Stimulated activated CD4-positive, alpha-beta T cell treated with anti-CD3 and anti-CD28 coated beads, TNF-alpha, amount 100 ng/mL, for 4 hours (primary cell): ENCODE measurements around the gene DNM1L.

Experiments
- DNase-seq, 3 experiments: peaks; one replicate each; pipeline ENCODE4 v3.0.0-alpha.2; 2020; ENCODE audit warnings: low read depth in 3 of 3

The DNM1L gene

DNA sequence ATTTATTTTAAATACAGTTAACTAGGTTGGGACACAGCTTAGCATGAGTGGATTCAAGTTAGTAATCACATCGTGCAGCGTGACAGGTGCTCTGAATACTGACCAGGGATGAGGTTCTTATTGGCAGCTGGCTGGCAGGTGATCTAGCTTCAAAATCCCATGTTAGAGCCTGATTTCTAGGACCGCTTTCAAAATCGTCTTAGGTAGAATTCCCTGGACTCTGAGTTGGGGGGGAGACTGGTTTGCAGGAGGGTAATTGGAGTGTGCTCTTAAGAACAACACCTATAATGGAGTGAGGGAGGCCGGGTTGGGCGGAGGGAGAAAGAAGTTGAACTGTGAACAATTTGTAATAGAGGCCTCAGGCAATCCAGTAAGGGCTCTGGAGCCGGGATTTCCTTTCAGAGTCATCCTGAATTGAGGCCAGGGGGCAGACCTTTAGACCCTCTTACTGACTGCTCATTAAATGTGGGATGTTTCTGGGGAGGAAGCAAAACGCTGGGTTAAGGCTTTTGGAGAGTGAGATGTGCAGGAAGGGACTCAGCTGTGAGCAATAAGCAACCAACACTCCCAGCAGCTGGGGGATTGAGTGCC lies 77.5 kb downstream of the DNM1L start:
- DNase-seq = no peak

- DNase-seq = no peak
These were observed 78.1 kb downstream of the DNM1L start for GRCh38 chr12:32757157-32757556.

DNA sequence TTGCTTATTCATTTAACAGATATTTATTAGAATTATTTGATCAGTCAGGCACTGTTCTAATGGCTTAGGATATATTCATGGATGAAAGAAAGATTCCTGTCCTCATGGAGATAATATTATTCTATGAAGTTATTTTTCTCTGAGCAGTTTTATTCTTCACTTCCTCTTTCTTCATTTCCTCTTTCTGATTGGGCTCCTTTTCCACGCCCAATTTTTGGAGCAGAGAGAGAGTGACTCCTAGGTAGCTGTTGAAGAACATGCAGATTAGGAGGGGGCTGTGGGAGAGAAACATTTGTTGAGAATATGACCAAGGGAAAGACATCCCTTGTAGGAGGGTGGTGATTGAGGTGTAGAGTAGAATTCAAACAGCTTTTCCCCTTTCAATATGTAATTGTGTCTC lies 82.6 kb downstream of the DNM1L start:
- no peak for DNase-seq

DNA sequence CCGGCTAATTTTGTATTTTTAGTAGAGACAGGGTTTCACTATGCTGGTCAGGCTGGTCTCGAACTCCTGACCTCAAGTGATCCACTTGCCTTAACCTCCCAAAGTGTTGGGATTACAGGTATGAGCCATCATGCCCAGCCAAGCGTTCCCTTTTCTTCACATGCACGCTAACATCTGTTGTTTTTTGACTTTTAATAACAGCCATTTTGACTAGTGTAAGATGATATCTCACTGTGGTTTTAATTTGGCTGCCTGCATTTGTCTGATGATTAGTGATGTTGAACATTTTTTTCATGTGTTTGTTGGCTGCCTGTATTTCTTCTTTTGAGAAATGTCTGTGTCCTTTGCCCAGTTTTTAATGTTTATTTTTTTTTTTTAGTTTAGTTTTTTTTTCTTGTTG lies 86.8 kb downstream of the DNM1L start:
- no peak for DNase-seq

GRCh38 chr12:32768518-32768917 lies 89.4 kb downstream of the DNM1L start:
- no peak for DNase-seq

DNA sequence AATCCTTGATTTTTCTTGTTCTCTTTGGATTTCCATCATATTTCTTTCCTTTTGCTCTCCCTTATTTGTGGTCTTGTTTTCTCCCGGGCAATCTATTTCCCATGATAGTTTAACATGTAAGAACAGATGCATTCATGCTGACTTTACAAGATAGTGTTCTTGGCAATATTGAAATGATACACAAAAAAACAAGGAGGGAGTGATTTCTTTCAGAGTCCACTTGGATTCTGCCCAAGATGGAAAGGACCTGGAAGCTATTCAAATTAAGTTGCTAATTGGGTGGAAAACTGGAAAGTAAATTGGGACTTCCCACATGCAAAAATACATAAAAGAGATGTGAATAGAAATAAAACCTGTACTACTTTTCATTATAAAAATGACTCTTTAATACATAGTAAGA lies 91.0 kb downstream of the DNM1L start:
- DNase-seq = no peak

DNA sequence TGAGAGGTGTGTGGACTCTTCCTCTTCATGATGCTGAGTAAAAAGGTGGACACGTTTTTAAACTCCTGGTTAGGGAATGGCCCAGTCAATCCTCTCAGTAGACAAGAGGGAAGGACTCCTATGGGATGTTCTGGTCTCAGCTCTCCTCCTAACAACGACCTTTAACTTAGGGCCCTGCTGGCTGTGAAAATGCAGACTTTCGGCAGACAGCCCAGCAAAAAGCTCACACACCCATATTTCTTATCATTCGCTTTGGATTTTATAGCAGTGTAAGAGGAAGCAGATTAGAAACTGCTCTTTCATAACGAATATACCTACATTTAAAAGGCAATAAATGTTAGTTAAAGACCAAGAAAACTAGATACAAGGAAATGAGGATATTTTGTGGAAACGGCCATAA lies 94.6 kb downstream of the DNM1L start:
- no peak for DNase-seq

- DNase-seq = no peak
These were observed 97.2 kb downstream of the DNM1L start for GRCh38 chr12:32776258-32776657.

GRCh38 chr12:32777159-32777558 lies 98.1 kb downstream of the DNM1L start:
- DNase-seq = no peak

- DNase-seq = no peak
These were observed 98.6 kb downstream of the DNM1L start for GRCh38 chr12:32777691-32778175.

- no peak for DNase-seq
These were observed 101.0 kb downstream of the DNM1L start for GRCh38 chr12:32780071-32780470.

- DNase-seq = no peak
These were observed 103.9 kb downstream of the DNM1L start for GRCh38 chr12:32783029-32783428.

GRCh38 chr12:32785557-32785956 lies 106.5 kb downstream of the DNM1L start:
- DNase-seq = no peak

DNA sequence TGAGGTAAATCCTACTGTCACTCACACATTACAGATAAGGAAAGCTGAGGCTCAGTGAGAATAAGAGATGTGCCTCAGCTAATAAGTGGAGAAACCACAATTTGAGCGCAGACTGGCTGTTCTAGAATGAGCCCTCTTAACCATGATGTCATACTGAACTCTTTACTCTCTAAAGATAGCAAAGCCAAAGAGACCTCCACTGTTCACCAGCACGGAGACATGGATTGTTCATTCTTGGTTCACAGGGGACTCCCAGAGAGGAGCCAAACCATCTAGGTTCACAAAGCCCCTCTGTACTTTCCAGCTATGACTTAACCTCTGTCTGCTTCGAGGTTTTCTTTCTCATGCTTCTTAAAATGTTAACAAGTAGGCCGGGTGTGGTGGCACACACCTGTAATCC lies 109.3 kb downstream of the DNM1L start:
- no peak for DNase-seq

DNA sequence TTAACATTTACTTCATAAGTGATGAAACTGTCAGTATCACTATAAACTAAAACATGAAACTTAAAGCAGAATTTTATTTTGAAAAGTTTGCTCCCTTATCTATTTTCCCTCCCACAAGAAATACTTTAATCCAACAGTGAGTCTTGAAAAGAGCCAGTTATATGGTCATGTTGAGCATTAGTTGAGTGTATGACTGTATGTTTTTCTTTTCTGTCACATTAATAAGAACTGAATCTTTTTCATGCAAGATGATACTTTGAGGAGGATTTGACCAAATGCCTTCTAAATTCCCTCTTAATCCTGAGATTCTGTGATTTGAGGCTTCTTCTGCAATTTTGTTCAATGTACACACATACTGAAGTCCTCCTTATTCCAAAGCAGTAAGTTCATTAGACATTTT lies 110.3 kb downstream of the DNM1L start:
- DNase-seq = no peak

- no peak for DNase-seq
These were observed 110.8 kb downstream of the DNM1L start for GRCh38 chr12:32789916-32790315.

DNA sequence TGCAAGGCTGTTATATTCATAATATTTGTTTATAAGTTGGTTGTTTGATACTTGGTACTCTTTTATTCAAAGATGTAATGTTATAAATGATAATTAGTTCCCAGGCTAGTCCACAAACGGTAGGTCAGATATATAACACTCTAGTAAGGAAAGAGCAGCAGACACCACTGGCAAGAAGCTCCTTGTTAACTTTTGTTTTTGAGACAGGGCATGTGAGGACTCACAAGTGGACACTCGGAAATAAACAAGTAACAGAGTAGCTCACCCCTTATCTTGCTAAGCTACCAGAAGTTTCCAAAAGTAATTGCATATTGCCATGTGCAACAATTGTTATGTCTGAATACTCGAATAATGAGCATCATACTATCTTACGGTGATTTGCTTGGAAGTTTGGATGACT lies 115.2 kb downstream of the DNM1L start:
- DNase-seq = no peak
